Upper lobe of left lung (tissue), 6 donors: Measurements from ENCODE around the gene PLEKHA8. TPM values are rescaled to one million over a fixed set of nuclear protein-coding genes. Genes with fewer than 3 reads are reported as not detected.
A peak's percentile ranks its signal among the peaks of the same experiment; 100 is the strongest.

Experiments used
- ATAC-seq, 2 donors: fragments of 200-7000 bp; cut with Tn5 transposase; one replicate each; pipeline ENCODE4 v1.9.1; 2022; ENCODE audit warnings: mild to moderate bottlenecking in 2 of 2, moderate library complexity in 2 of 2; ENCODE audit not compliant: low FRiP score in 2 of 2
- DNase-seq, 2 donors: peaks; one replicate each; pipeline ENCODE4 v3.0.0-alpha.2; 2019 to 2020
- H3K27ac ChIP-seq, 4 donors: fragments of 200-600 bp; sonication (generic); one replicate each; pipeline ENCODE4 v1.5.1; 2016 to 2019
- H3K27me3 ChIP-seq, 4 donors: fragments of 200-600 bp; sonication (generic); one replicate each; pipeline ENCODE4 v1.5.1; 2017 to 2019
- H3K36me3 ChIP-seq, 4 donors: fragments of 200-600 bp; sonication (generic); one replicate each; pipeline ENCODE4 v1.5.1; 2016 to 2019
- H3K4me1 ChIP-seq, 4 donors: fragments of 200-600 bp; sonication (generic); one replicate each; pipeline ENCODE4 v1.5.1; 2018 to 2019
- H3K4me3 ChIP-seq, 4 donors: fragments of 200-600 bp; sonication (generic); one replicate each; pipeline ENCODE4 v1.5.1; 2017 to 2019; ENCODE audit warnings: mild to moderate bottlenecking in 2 of 4, moderate library complexity in 1 of 4
- H3K9me3 ChIP-seq, 4 donors: fragments of 200-600 bp; sonication (generic); one replicate each; pipeline ENCODE4 v1.5.1; 2018 to 2019
- CTCF ChIP-seq, 6 experiments: fragments of 450-650 bp in 4 of 6; fragments of 200-600 bp in 2 of 6; sonication (generic) in 2 of 6; IDR thresholded peaks; one replicate each; pipeline ENCODE4 v1.5.1; 2016 to 2019; ENCODE audit warnings: antibody characterized with exemption in 6 of 6
- EP300 ChIP-seq, 4 donors: sonication (generic); formaldehyde crosslinking; IDR thresholded peaks; one replicate each; pipeline ENCODE4 v1.5.1; 2017; ENCODE audit warnings: antibody characterized with exemption in 4 of 4, control low read depth in 2 of 4
- POLR2A ChIP-seq, 4 donors: fragments of 450-650 bp; IDR thresholded peaks; one replicate each; pipeline ENCODE4 v1.5.1; 2016 to 2017; ENCODE audit warnings: antibody characterized with exemption in 4 of 4, mild to moderate bottlenecking in 2 of 4
- POLR2AphosphoS5 ChIP-seq, 2 donors: sonication (generic); formaldehyde crosslinking; IDR thresholded peaks; one replicate each; pipeline ENCODE4 v1.5.1; 2017; ENCODE audit warnings: antibody characterized with exemption in 2 of 2
- WGBS, 2 donors: methylation state at CpG; one replicate each; pipeline ENCODE4 v1.1.5; 2017 to 2018; 5-methylcytosine and 5-hydroxymethylcytosine counted together
- total RNA-seq, 6 donors: library from RNA; depleted of rRNA in 4 of 6; stranded (reverse); fragments of >200 nt in 4 of 6; gene quantifications; one replicate each; pipeline versions ENCODE4 v1.1.0 to v1.2.1, GENCODE V29; 2016 to 2021
- donor health status: DM: no; HTN: no; CAD: no; lungs with moderate emphysema.
- donor health status: DM: no; HTN: yes; CAD: no; lungs with severe emphysema.

The PLEKHA8 gene
- total RNA-seq, 6 donors from 2014 or later: 5.8 to 22.0 (median 10.8) TPM

- TF ChIP-seq POLR2AphosphoS5 (IDR thresholded peaks at IDR 0.05): peak in 1 of 2 donors; percentile 42
- TF ChIP-seq EP300 (IDR thresholded peaks at IDR 0.05): no peak
- peak in 4 of 6 experiments; percentile 13 to 49 (median 36) for TF ChIP-seq CTCF (IDR thresholded peaks at IDR 0.05)
- peak in 2 of 4 donors; percentile 63 to 71 for TF ChIP-seq POLR2A (IDR thresholded peaks at IDR 0.05)
- Histone ChIP-seq H3K4me3 (peak within 1 kb of the TSS; percentile 88 to 96 (median 93)), H3K4me1 (peaks cover 20 to 40% (median 24%) of the 10 kb centered on the region in 4 donors), H3K36me3 (no peaks in the 10 kb centered on the region), H3K9me3 (no peaks in the 10 kb centered on the region), H3K27ac (peak within 1 kb of the TSS; percentile 91 to 98 (median 96)), H3K27me3 (no peaks in the 10 kb centered on the region)
- ATAC-seq (peak; percentile 84 to 89), DNase-seq (peak; percentile 90 to 99)
- 0% methylated on average over 6 to 45 of the region's 99 CpGs for WGBS, 2 donors
Measured at GRCh38 chr7:30134611-30135300, 106.5 kb downstream of the PLEKHA8 start, which contains the start of gene MTURN. TSS of gene MTURN (plus strand) at chr7:30134986. CDS start at chr7:30135137, 151 bp downstream.

- peak; percentile 69 to 92 for DNase-seq
- Histone ChIP-seq H3K4me1 (peaks cover 23 to 45% (median 27%) of the 10 kb centered on the region in 4 donors), H3K4me3 (peak overlapping the region; percentile 88 to 96 (median 93)), H3K27me3 (no peaks in the 10 kb centered on the region), H3K27ac (peak overlapping the region; percentile 91 to 98 (median 96)), H3K36me3 (no peaks in the 10 kb centered on the region), H3K9me3 (no peaks in the 10 kb centered on the region)
- WGBS, 2 donors: 0 to 1% methylated on average over 22 to 68 of the region's 93 CpGs
- peak; percentile 28 to 57 for TF ChIP-seq POLR2AphosphoS5 (IDR thresholded peaks at IDR 0.05)
- peak in 1 of 4 donors; percentile 3 for TF ChIP-seq EP300 (IDR thresholded peaks at IDR 0.05)
- peak in 2 of 4 donors; percentile 59 to 62 for TF ChIP-seq POLR2A (IDR thresholded peaks at IDR 0.05)
- no peak for TF ChIP-seq CTCF (IDR thresholded peaks at IDR 0.05)
- ATAC-seq: peak; percentile 72 to 79
Measured at GRCh38 chr7:30135301-30136116, 107.3 kb downstream of the PLEKHA8 start.

GRCh38 chr7:30136117-30136731 is 108.0 kb downstream of the PLEKHA8 start:
- WGBS, 2 donors: 12 to 21% methylated on average over 35 to 36 of the region's 36 CpGs
- Histone ChIP-seq H3K4me1 (peaks cover 29 to 52% (median 32%) of the 10 kb centered on the region in 4 donors), H3K4me3 (peak overlapping the region; percentile 88 to 96 (median 93)), H3K27me3 (no peaks in the 10 kb centered on the region), H3K27ac (peak overlapping the region; percentile 91 to 98 (median 96)), H3K9me3 (no peaks in the 10 kb centered on the region), H3K36me3 (no peaks in the 10 kb centered on the region)
- TF ChIP-seq POLR2AphosphoS5 (IDR thresholded peaks at IDR 0.05) (no peak), EP300 (IDR thresholded peaks at IDR 0.05) (no peak), POLR2A (IDR thresholded peaks at IDR 0.05) (no peak), CTCF (IDR thresholded peaks at IDR 0.05) (no peak)
- ATAC-seq: peak in 1 of 2 donors; percentile 7
- peak in 1 of 2 donors; percentile 88 for DNase-seq

- no peak for DNase-seq
- no peaks in the 10 kb centered on the region for H3K27me3 ChIP-seq
- peaks cover 35 to 59% (median 38%) of the 10 kb centered on the region in 4 donors for H3K4me1 ChIP-seq
- peak overlapping the region; percentile 91 to 98 (median 96) for H3K27ac ChIP-seq
- no peak for ATAC-seq
- H3K4me3 ChIP-seq: peak overlapping the region; percentile 88 to 96 (median 93)
- 76 to 85% methylated on average over 7 of the region's 7 CpGs for WGBS, 2 donors
- H3K9me3 ChIP-seq: no peaks in the 10 kb centered on the region
- no peaks in the 10 kb centered on the region for H3K36me3 ChIP-seq
- no peak for TF ChIP-seq CTCF (IDR thresholded peaks at IDR 0.05)
- no peak for TF ChIP-seq EP300 (IDR thresholded peaks at IDR 0.05)
- no peak for TF ChIP-seq POLR2A (IDR thresholded peaks at IDR 0.05)
- no peak for TF ChIP-seq POLR2AphosphoS5 (IDR thresholded peaks at IDR 0.05)
Measured at GRCh38 chr7:30136743-30137485, 108.7 kb downstream of the PLEKHA8 start.
